Sigmoid colon (tissue), 7 donors: Measurements from ENCODE around the gene NRXN3. TPM values are rescaled to one million over a fixed set of nuclear protein-coding genes. Genes with fewer than 3 reads are reported as not detected.

ENCODE experiments used
- DNase-seq: peaks from one replicate; pipeline ENCODE4 v3.0.0-alpha.2; 2019
- H3K27ac ChIP-seq, 4 donors: fragments of 200-600 bp; sonication (generic); one replicate each; pipeline ENCODE4 v1.5.1; 2016 to 2019; ENCODE audit warnings: mild to moderate bottlenecking in 1 of 4
- H3K27me3 ChIP-seq, 3 donors: fragments of 200-600 bp; sonication (generic); one replicate each; pipeline ENCODE4 v1.5.1; 2019; ENCODE audit warnings: mild to moderate bottlenecking in 1 of 3
- H3K36me3 ChIP-seq, 4 donors: fragments of 200-600 bp; sonication (generic); one replicate each; pipeline ENCODE4 v1.5.1; 2016 to 2019
- H3K4me1 ChIP-seq, 4 donors: fragments of 200-600 bp; sonication (generic); one replicate each; pipeline ENCODE4 v1.5.1; 2017 to 2019
- H3K4me3 ChIP-seq, 4 donors: fragments of 200-600 bp; sonication (generic); one replicate each; pipeline ENCODE4 v1.5.1; 2017 to 2019; ENCODE audit warnings: mild to moderate bottlenecking in 2 of 4, moderate library complexity in 1 of 4
- H3K9me3 ChIP-seq, 4 donors: fragments of 200-600 bp in 3 of 4; sonication (generic) in 3 of 4; one replicate each; pipeline versions ENCODE4 v1.5.1 to v1.6.1; 2013 to 2019
- EP300 ChIP-seq, 4 donors: sonication (generic); formaldehyde crosslinking; IDR thresholded peaks; one replicate each; pipeline ENCODE4 v1.6.1; 2017; ENCODE audit warnings: antibody characterized with exemption in 4 of 4
- POLR2A ChIP-seq, 2 donors: fragments of 450-650 bp; IDR thresholded peaks; one replicate each; pipeline ENCODE4 v1.6.1; 2016; ENCODE audit warnings: antibody characterized with exemption in 2 of 2, mild to moderate bottlenecking in 2 of 2, moderate library complexity in 2 of 2
- POLR2AphosphoS5 ChIP-seq, 4 donors: sonication (generic); formaldehyde crosslinking; IDR thresholded peaks; one replicate each; pipeline ENCODE4 v1.6.1; 2017; ENCODE audit warnings: antibody characterized with exemption in 4 of 4
- WGBS, 2 donors: extraction: QIAGEN DNeasy Blood & Tissue Kit; methylation state at CpG; one replicate each; pipeline ENCODE4 v1.1.7; 2013; 5-methylcytosine and 5-hydroxymethylcytosine counted together
- intact Hi-C: fragments of 100-400 bp; cut with DNase I; formaldehyde crosslinking; loops from one replicate; pipeline ENCODE4 v1.15.1; 2023
- polyA plus RNA-seq, 3 donors: library from polyadenylated mRNA; stranded (reverse); fragments of 200-250 nt; gene quantifications; one replicate each; pipeline ENCODE4 v1.2.3, GENCODE V29; 2013
- total RNA-seq, 4 donors: library from RNA; depleted of rRNA; stranded (reverse); fragments of >200 nt; gene quantifications; one replicate each; pipeline ENCODE4 v1.1.0, GENCODE V29; 2016
- TF ChIP-seq, protein P1 (sequence below), 4 experiments: fragments of 450-650 bp in 3 of 4; fragments of 200-600 bp in 1 of 4; IDR thresholded peaks; one replicate each; pipeline ENCODE4 v1.5.1; 2016 to 2019; ENCODE audit warnings: antibody characterized with exemption in 4 of 4, mild to moderate bottlenecking in 3 of 4, moderate library complexity in 2 of 4
- donor health status: healthy with polysubstance abuse.
- donor health status: Bipolar disorder and iron deficiency.
- donor health status: healthy.

Gene NRXN3
- total and polyA plus RNA-seq, 7 donors = 0.23 to 46.3 (median 23.2) TPM

DNA sequence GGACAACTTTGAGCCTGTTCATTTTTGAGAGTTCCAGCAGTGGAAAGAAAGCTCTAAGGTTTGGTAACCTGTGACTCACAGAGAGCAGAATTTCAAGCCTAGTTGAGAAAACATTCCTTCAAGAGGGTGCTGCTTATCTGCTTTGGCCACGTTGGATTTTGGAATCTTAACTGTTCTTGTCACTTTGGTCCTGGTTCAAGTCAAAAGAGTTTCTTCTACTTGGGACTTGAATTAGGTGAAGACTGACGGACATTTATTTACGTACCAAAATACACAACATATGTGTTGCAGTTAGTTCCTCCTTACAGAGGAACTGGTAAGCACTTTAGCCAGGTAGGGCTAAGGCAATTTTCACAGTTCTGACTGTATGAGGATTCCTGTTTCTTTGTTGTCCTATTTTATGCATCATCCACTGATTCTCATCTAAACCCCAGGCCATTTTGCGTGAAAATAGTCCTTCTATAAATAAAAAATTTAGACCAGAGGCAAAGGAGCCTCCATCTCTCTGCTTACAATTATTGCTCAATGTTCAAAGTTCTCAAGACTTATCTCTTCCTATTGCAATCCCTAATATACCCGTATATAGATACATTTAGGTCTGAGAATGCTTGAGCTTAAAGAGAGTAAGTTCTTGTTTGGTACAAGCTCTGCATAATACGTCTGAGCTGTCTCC lies 1460.3 kb downstream of the NRXN3 start:
- Histone ChIP-seq H3K4me3 (no peak overlapping the region), H3K27ac (no peak overlapping the region), H3K9me3 (no peaks in the 10 kb centered on the region), H3K27me3 (no peaks in the 10 kb centered on the region), H3K4me1 (peaks cover 0 to 5% (median 0%) of the 10 kb centered on the region in 4 donors), H3K36me3 (no peaks in the 10 kb centered on the region)
- intact Hi-C loops = no loop called here
- TF ChIP-seq EP300 (IDR thresholded peaks at IDR 0.05) = no peak
- no peak for TF ChIP-seq POLR2A (IDR thresholded peaks at IDR 0.05)
- TF ChIP-seq, protein P1, sequence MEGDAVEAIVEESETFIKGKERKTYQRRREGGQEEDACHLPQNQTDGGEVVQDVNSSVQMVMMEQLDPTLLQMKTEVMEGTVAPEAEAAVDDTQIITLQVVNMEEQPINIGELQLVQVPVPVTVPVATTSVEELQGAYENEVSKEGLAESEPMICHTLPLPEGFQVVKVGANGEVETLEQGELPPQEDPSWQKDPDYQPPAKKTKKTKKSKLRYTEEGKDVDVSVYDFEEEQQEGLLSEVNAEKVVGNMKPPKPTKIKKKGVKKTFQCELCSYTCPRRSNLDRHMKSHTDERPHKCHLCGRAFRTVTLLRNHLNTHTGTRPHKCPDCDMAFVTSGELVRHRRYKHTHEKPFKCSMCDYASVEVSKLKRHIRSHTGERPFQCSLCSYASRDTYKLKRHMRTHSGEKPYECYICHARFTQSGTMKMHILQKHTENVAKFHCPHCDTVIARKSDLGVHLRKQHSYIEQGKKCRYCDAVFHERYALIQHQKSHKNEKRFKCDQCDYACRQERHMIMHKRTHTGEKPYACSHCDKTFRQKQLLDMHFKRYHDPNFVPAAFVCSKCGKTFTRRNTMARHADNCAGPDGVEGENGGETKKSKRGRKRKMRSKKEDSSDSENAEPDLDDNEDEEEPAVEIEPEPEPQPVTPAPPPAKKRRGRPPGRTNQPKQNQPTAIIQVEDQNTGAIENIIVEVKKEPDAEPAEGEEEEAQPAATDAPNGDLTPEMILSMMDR (IDR thresholded peaks at IDR 0.05) = no peak
- no peak for TF ChIP-seq POLR2AphosphoS5 (IDR thresholded peaks at IDR 0.05)
- DNase-seq = no peak
- WGBS, 2 donors = 74 to 76% methylated on average over 6 of the region's 6 CpGs

DNA sequence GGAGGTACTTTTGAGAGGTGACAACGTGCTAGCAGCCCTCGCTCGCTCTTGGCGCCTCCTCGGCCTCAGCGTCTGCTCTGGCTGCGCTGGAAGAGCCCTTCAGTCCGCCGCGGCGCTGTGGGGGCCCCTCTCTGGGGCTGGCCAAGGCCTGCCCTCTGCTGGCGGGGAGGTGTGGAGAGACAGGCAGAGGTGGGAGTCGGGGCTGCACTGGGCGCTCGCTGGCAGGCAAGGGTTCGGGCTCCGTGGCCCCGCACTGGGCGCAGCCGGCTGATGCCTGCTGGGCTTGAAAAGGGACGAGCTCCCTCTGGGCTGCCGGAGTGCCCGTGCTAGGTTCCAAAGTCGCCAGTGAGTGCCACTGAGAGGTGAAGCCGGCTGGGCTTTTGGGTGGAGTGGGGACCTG lies 1461.1 kb downstream of the NRXN3 start:
- no peak for DNase-seq
- H3K4me3 ChIP-seq = no peak overlapping the region
- no peaks in the 10 kb centered on the region for H3K36me3 ChIP-seq
- H3K27ac ChIP-seq = no peak overlapping the region
- H3K27me3 ChIP-seq = no peaks in the 10 kb centered on the region
- no peaks in the 10 kb centered on the region for H3K9me3 ChIP-seq
- 92 to 96% methylated on average over 25 of the region's 25 CpGs for WGBS, 2 donors
- H3K4me1 ChIP-seq = peaks cover 0 to 5% (median 0%) of the 10 kb centered on the region in 4 donors
- intact Hi-C loops = no loop called here
- TF ChIP-seq POLR2A (IDR thresholded peaks at IDR 0.05) (no peak), POLR2AphosphoS5 (IDR thresholded peaks at IDR 0.05) (no peak), EP300 (IDR thresholded peaks at IDR 0.05) (no peak)
- TF ChIP-seq, protein P1 (IDR thresholded peaks at IDR 0.05) = no peak

DNA sequence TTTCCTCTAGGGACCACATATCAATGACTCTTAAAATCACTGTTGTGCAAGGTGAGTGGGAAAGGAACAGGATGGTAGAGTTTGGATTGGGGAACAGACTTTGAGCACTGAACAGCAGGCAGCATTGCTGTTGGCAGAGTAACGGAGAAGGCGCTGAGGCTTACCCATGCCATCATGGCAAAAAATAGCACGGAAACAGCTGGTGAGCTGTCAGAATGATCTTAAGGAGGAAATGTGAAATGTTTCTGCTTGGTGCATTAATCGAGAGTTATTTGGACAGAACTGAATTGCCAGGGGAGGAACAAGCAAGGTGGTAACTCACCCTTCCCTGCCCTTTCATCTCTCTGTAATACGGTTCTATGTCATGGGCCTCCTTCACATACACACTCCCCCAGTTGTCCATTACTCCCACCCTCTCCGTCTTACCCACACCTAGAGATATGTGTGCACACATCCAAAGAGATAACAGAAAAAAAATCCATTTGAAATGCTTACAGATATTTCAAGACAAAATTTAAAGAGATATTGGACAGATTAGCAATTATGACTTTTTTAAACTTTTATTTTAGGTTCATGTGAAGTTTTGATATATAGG lies 1468.6 kb downstream of the NRXN3 start:
- intact Hi-C loops = no loop called here

DNA sequence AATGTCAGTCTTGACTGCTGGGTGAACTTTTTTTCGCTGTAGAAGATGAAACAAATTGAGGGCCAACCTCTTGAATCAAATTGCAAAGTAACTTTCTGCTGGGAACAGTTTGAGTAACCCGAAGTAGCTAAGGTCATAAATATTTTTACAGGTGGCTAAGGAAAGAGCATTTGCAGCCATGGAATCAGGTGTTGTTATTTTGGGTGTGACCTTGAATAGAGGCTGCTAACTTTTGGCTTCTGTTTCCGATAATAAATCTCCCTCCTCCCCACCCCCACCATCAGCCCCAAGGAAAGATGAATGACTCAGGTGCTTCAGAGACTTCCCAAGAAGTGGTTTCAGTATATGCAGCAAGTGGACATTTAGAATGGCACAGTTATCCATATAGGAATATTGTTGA lies 1469.4 kb downstream of the NRXN3 start:
- WGBS, 2 donors = 18 to 64% methylated on average over 3 of the region's 3 CpGs
- no peak overlapping the region for H3K27ac ChIP-seq
- TF ChIP-seq, protein P1 (IDR thresholded peaks at IDR 0.05) = no peak
- no peak for TF ChIP-seq POLR2AphosphoS5 (IDR thresholded peaks at IDR 0.05)
- TF ChIP-seq EP300 (IDR thresholded peaks at IDR 0.05) = no peak
- TF ChIP-seq POLR2A (IDR thresholded peaks at IDR 0.05) = no peak
- DNase-seq = no peak
- no peak overlapping the region for H3K4me3 ChIP-seq
- intact Hi-C loops = no loop called here
- peaks cover 0 to 12% (median 2%) of the 10 kb centered on the region in 4 donors for H3K4me1 ChIP-seq
- no peaks in the 10 kb centered on the region for H3K27me3 ChIP-seq
- no peaks in the 10 kb centered on the region for H3K9me3 ChIP-seq
- H3K36me3 ChIP-seq = no peaks in the 10 kb centered on the region

More for the DNA sequence above, 1468.6 kb downstream of the NRXN3 start:
- TF ChIP-seq, protein P1 (IDR thresholded peaks at IDR 0.05) = no peak
- TF ChIP-seq EP300 (IDR thresholded peaks at IDR 0.05) = no peak
- no peak for TF ChIP-seq POLR2AphosphoS5 (IDR thresholded peaks at IDR 0.05)
- no peak for TF ChIP-seq POLR2A (IDR thresholded peaks at IDR 0.05)
- DNase-seq = no peak
- H3K36me3 ChIP-seq = no peaks in the 10 kb centered on the region
- WGBS, 2 donors = 84 to 88% methylated on average over 6 of the region's 6 CpGs
- H3K27me3 ChIP-seq = no peaks in the 10 kb centered on the region
- H3K9me3 ChIP-seq = no peaks in the 10 kb centered on the region
- peaks cover 0 to 12% (median 2%) of the 10 kb centered on the region in 4 donors for H3K4me1 ChIP-seq
- no peak overlapping the region for H3K27ac ChIP-seq
- H3K4me3 ChIP-seq = no peak overlapping the region
